AG10803 (cell line): ENCODE results near the gene BLVRB.
"Not testable (repeated sequence)": the region's sequence is repeated elsewhere in the genome, so short reads cannot be mapped to it uniquely, and the experiment has no call there.

Source experiments
- DNase-seq: peaks from one replicate; pipeline ENCODE4 v3.0.0; 2010; ENCODE audit warnings: low read depth
- H3K4me3 ChIP-seq: 2 replicates; pipeline ENCODE4 v1.5.1; 2011; ENCODE audit warnings: mild to moderate bottlenecking, low read length, control low read depth
- CTCF ChIP-seq: conservative IDR thresholded peaks from 2 replicates; pipeline ENCODE4 v1.5.1; 2011; ENCODE audit warnings: mild to moderate bottlenecking, low read length, control low read depth, inconsistent platforms

BLVRB gene

GRCh38 chr19:40501599-40501998 lies 36.1 kb upstream of the BLVRB start:
- H3K4me3 ChIP-seq: no peak overlapping the region
- TF ChIP-seq CTCF: no peak
- DNase-seq: no peak

- not testable (repeated sequence) for DNase-seq, H3K4me3 ChIP-seq
These were observed 35.4 kb upstream of the BLVRB start for GRCh38 chr19:40500678-40501530.

GRCh38 chr19:40499320-40499719 lies 33.8 kb upstream of the BLVRB start:
- no peak for DNase-seq
- no peak overlapping the region for H3K4me3 ChIP-seq
- no peak for TF ChIP-seq CTCF

DNA sequence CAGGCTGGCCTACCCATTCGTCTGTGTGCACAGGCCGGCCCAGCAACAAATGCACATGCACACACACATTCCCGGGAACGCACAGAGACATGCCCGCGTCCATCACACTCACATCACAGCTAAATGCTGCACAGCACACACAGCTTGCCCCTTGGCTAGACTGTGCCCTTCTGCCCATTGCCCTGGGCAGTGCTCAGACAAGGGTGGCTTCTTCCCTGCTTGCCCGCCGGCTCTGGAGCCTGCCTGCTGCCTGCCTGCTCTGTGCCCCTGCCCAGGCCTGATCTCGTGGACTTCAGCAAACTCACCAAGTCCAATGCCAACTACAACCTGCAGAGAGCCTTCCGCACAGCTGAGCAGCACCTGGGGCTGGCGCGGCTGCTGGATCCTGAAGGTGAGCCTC lies 31.7 kb upstream of the BLVRB start:
- no peak for TF ChIP-seq CTCF
- no peak overlapping the region for H3K4me3 ChIP-seq
- DNase-seq: no peak

DNA sequence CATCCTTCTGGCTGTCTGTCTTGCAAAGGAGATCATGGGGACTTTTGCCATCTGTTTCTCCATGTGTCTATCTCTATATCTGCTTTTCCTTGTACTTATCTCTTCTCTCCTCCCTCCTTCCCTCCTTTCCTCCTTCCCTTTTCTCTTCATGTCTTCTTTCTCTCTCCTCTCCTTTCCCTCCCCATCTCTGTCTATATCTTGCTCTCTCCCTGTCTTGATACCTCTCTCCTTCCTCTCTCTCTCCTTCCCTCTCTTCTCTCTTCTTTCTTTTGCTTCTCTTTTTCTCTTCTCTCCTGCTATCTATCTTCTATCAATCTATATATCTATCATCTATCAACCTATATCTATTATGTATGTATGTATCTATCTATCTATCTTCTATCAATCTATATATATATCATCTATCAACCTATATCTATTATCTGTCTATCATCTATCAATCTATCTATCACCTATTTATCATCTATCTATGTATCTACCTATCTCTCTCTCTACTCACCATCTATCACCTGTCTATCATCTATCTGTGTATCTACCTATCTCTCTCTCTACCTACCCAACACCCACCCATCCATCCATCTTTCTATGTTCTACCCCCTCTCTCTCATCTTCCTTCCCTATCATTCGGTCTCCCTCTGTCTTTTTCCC lies 28.8 kb upstream of the BLVRB start:
- no peak for TF ChIP-seq CTCF
- DNase-seq: no peak

DNA sequence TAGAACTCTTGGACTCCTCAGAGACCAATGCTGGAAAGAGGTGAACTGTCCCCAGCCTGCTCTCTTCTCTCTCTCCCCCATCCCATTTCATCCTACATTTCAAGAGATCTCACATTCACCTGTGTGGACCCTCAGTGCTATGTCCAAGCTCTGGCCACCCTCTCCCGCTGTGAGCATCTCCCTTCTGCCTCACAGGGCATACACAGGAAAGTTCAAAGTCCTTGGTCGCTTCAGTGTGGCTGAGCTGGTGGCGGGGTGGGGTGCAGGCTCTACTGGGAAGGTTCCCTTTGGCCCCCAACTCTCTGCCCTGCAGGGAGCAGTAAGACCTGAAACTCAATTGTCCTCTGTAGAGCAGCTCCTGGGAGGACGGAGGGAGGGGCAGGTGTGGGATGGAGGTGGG lies 28.2 kb upstream of the BLVRB start:
- no peak for DNase-seq
- TF ChIP-seq CTCF: no peak
- H3K4me3 ChIP-seq: no peak overlapping the region

More for the DNA sequence above, 28.8 kb upstream of the BLVRB start:
- no peak overlapping the region for H3K4me3 ChIP-seq

- no peak overlapping the region for H3K4me3 ChIP-seq
- no peak for DNase-seq
- TF ChIP-seq CTCF: no peak
These were observed 26.7 kb upstream of the BLVRB start for GRCh38 chr19:40492274-40492673.
